ENCODE data around the gene AJM1. TPM values are rescaled to one million over a fixed set of nuclear protein-coding genes. Genes with fewer than 3 reads are reported as not detected.

AJM1 gene
- total RNA-seq, 1 donor from 2014 or later: 1.4 TPM

- peak; percentile 80 for DNase-seq (ENCODE audit: low spot score)
Observed at GRCh38 chr9:136807281-136808074, 34.8 kb upstream of the AJM1 start, which contains the start of gene RABL6. Gene RABL6 (plus strand): TSS chr9:136807948. CDS start chr9:136808197, 249 bp downstream.

- no peak for DNase-seq (ENCODE audit: low spot score)
Observed at GRCh38 chr9:136808075-136808805, 34.0 kb upstream of the AJM1 start.

- DNase-seq (ENCODE audit: low spot score): peak; percentile 53
Observed at GRCh38 chr9:136808806-136809158, 33.5 kb upstream of the AJM1 start.

- DNase-seq (ENCODE audit: low spot score): no peak
Observed at GRCh38 chr9:136814725-136815421, 27.4 kb upstream of the AJM1 start.

- no peak for DNase-seq (ENCODE audit: low spot score)
Observed at GRCh38 chr9:136815422-136815782, 26.9 kb upstream of the AJM1 start.

GRCh38 chr9:136820971-136821825 is 21.1 kb upstream of the AJM1 start:
- DNase-seq (ENCODE audit: low spot score): peak; percentile 33

- no peak for DNase-seq (ENCODE audit: low spot score)
Observed at GRCh38 chr9:136821826-136822544, 20.3 kb upstream of the AJM1 start.

GRCh38 chr9:136823136-136824046 is 18.9 kb upstream of the AJM1 start:
- no peak for DNase-seq (ENCODE audit: low spot score)

- no peak for DNase-seq (ENCODE audit: low spot score)
Observed at GRCh38 chr9:136824496-136825225, 17.6 kb upstream of the AJM1 start.

- no peak for DNase-seq (ENCODE audit: low spot score)
Observed at GRCh38 chr9:136825295-136826187, 16.7 kb upstream of the AJM1 start.

GRCh38 chr9:136826188-136826541 is 16.1 kb upstream of the AJM1 start:
- no peak for DNase-seq (ENCODE audit: low spot score)

GRCh38 chr9:136826703-136827582 is 15.3 kb upstream of the AJM1 start:
- DNase-seq (ENCODE audit: low spot score): no peak

- no peak for DNase-seq (ENCODE audit: low spot score)
Observed at GRCh38 chr9:136827794-136828473, 14.3 kb upstream of the AJM1 start.

GRCh38 chr9:136828474-136829140 is 13.7 kb upstream of the AJM1 start:
- DNase-seq (ENCODE audit: low spot score): no peak

- no peak for DNase-seq (ENCODE audit: low spot score)
Observed at GRCh38 chr9:136829412-136829811, 12.9 kb upstream of the AJM1 start.

Measured in umbilical cord (tissue), 2 donors.